B cell (primary cell): ENCODE results near the gene RAB6B. TPM values are rescaled to one million over a fixed set of nuclear protein-coding genes. Genes with fewer than 3 reads are reported as not detected.

ENCODE experiments used
- ATAC-seq: fragments of 200-7000 bp; cut with Tn5 transposase; one replicate; pipeline ENCODE4 v1.10.0; 2021; ENCODE audit warnings: low read depth, mild to moderate bottlenecking, moderate number of reproducible peaks, moderate library complexity
- CTCF ChIA-PET: fragments of 350-600 bp; sonication (Branson Sonifier 250); formaldehyde crosslinking; loops from one replicate; lab custom pipeline; 2021; ENCODE audit warnings: antibody characterized with exemption, inconsistent platforms; lab: Charles Lee
- POLR2A ChIA-PET: fragments of 350-600 bp; sonication (Branson Sonifier 250); formaldehyde crosslinking; loops from one replicate; lab custom pipeline; 2021; ENCODE audit warnings: antibody characterized with exemption; lab: Charles Lee
- DNase-seq: peaks from one replicate; pipeline ENCODE4 v3.0.0; 2013
- H2AFZ ChIP-seq: 2 replicates; pipeline ENCODE4 v1.6.1; 2012; ENCODE audit warnings: mild to moderate bottlenecking, low read depth, low read length; ENCODE audit not compliant: insufficient read depth, poor library complexity, severe bottlenecking
- H3K27ac ChIP-seq, 2 donors: 1 replicate in 1 of 2; 2 replicates in 1 of 2; pipeline ENCODE4 v1.5.1; 2012 to 2013; ENCODE audit warnings: low read length in 2 of 2, mild to moderate bottlenecking in 2 of 2, moderate library complexity in 1 of 2
- H3K27me3 ChIP-seq, 4 experiments: fragments of 200-600 bp in 1 of 4; sonication (generic) in 1 of 4; replicated peaks in 1 of 4; 1 replicate in 2 of 4; 2 replicates in 2 of 4; pipeline versions ENCODE4 v1.6.1 to v1.7.0; 2013 to 2016; ENCODE audit warnings: low read length in 3 of 4, mild to moderate bottlenecking in 2 of 4, mixed read lengths in 1 of 4, moderate library complexity in 1 of 4; ENCODE audit not compliant: insufficient read depth in 4 of 4, control insufficient read depth in 3 of 4; ENCODE audit errors: control extremely low read depth in 1 of 4
- H3K36me3 ChIP-seq, 2 experiments: replicated peaks in 1 of 2; 1 replicate in 1 of 2; 2 replicates in 1 of 2; pipeline versions ENCODE4 v1.6.1 to v1.7.1; 2013; ENCODE audit warnings: low read length in 1 of 2; ENCODE audit not compliant: insufficient read depth in 2 of 2, control insufficient read depth in 1 of 2; ENCODE audit errors: control extremely low read depth in 1 of 2, extremely low read depth in 1 of 2
- H3K4me1 ChIP-seq, 2 donors: fragments of 200-600 bp in 1 of 2; sonication (generic) in 1 of 2; 1 replicate in 1 of 2; 2 replicates in 1 of 2; pipeline versions ENCODE4 v1.5.1 to v1.6.1; 2013 to 2017; ENCODE audit warnings: low read length in 2 of 2; ENCODE audit not compliant: control insufficient read depth in 2 of 2, insufficient read depth in 2 of 2
- H3K4me2 ChIP-seq: replicated peaks from 2 replicates; pipeline ENCODE3; 2012; ENCODE audit warnings: mild to moderate bottlenecking, low read depth, low read length; ENCODE audit not compliant: poor library complexity, severe bottlenecking
- H3K4me3 ChIP-seq, 5 experiments: fragments of 200-600 bp in 1 of 5; sonication (generic) in 1 of 5; 1 replicate in 3 of 5; 2 replicates in 2 of 5; pipeline versions ENCODE4 v1.5.1 to v1.7.0; 2011 to 2016; ENCODE audit warnings: low read length in 4 of 5, mild to moderate bottlenecking in 4 of 5, low read depth in 2 of 5, control low read depth in 1 of 5, moderate library complexity in 1 of 5; ENCODE audit not compliant: insufficient read depth in 1 of 5; ENCODE audit errors: control extremely low read depth in 1 of 5, extremely low read depth in 1 of 5
- H3K79me2 ChIP-seq: fragments of 200-600 bp; sonication (generic); one replicate; pipeline ENCODE4 v1.6.0; 2016; ENCODE audit warnings: low read length; ENCODE audit not compliant: control insufficient read depth, insufficient read depth
- H3K9ac ChIP-seq: fragments of 200-600 bp; sonication (generic); 2 replicates; pipeline ENCODE4 v1.6.1; 2017; ENCODE audit warnings: mild to moderate bottlenecking, low read length, moderate library complexity
- H3K9me3 ChIP-seq, 3 donors: one replicate each; pipeline versions ENCODE4 v1.6.1 to v1.7.1; 2013; ENCODE audit warnings: low read length in 2 of 3; ENCODE audit not compliant: control insufficient read depth in 2 of 3, insufficient read depth in 1 of 3; ENCODE audit errors: control extremely low read depth in 1 of 3
- H4K20me1 ChIP-seq: 2 replicates; pipeline ENCODE4 v1.6.0; 2012; ENCODE audit warnings: mild to moderate bottlenecking, low read length; ENCODE audit not compliant: insufficient read depth, control insufficient read depth, poor library complexity, severe bottlenecking
- H3K27ac Mint-ChIP-seq: one replicate; pipeline ENCODE4 v1.8.0; 2021; ENCODE audit warnings: mixed read lengths
- H3K27me3 Mint-ChIP-seq: one replicate; pipeline ENCODE4 v1.8.0; 2021; ENCODE audit warnings: mixed read lengths
- H3K4me1 Mint-ChIP-seq: one replicate; pipeline ENCODE4 v1.8.0; 2021; ENCODE audit warnings: mixed read lengths
- H3K4me3 Mint-ChIP-seq: one replicate; pipeline ENCODE4 v1.8.0; 2021; ENCODE audit warnings: mixed read lengths
- H3K9me3 Mint-ChIP-seq: one replicate; pipeline ENCODE4 v1.8.0; 2022; ENCODE audit warnings: mixed read lengths; ENCODE audit not compliant: insufficient read depth
- CTCF ChIP-seq: fragments of 200-600 bp; IDR thresholded peaks from one replicate; pipeline ENCODE4 v1.8.0; 2022; ENCODE audit warnings: antibody characterized with exemption, mild to moderate bottlenecking
- EZH2 ChIP-seq: IDR thresholded peaks from 2 replicates; pipeline ENCODE4 v1.6.1; 2012; ENCODE audit warnings: borderline replicate concordance, low read depth, mild to moderate bottlenecking, moderate library complexity, low read length; ENCODE audit not compliant: insufficient read depth, poor library complexity, severe bottlenecking
- WGBS: methylation state at CpG from one replicate; pipeline ENCODE4 v1.1.5; 2013; ENCODE audit warnings: missing lambda C conversion rate; ENCODE audit not compliant: insufficient coverage; 5-methylcytosine and 5-hydroxymethylcytosine counted together
- intact Hi-C: fragments of 100-400 bp; cut with micrococcal nuclease; formaldehyde crosslinking; loops from one replicate; pipeline ENCODE4 v1.10.0; 2022
- polyA plus RNA-seq: library from polyadenylated mRNA; depleted of rRNA; stranded (reverse); fragments of >200 nt; gene quantifications from 2 replicates; pipeline ENCODE4 v1.2.3, GENCODE V29; 2012
- total RNA-seq, 2 donors: library from RNA; stranded (reverse); fragments of 120-200 nt in 1 of 2; gene quantifications; 1 replicate in 1 of 2; 2 replicates in 1 of 2; pipeline versions ENCODE4 v1.2.3 to v1.2.4, GENCODE V29; 2013 to 2022

RAB6B gene
- total and polyA plus RNA-seq, 2 donors (not counting 1 experiment from before 2014, with no cell fraction given): not detected

GRCh38 chr3:133927540-133928066 is 31.9 kb upstream of the RAB6B start:
- peaks cover 21% of the 10 kb centered on the region for H3K27me3 Mint-ChIP-seq
- H3K4me1 Mint-ChIP-seq: peaks cover 13% of the 10 kb centered on the region
- POLR2A ChIA-PET: no interaction called here
- Histone ChIP-seq H3K79me2 (no peaks in the 10 kb centered on the region), H3K4me3 (peak overlapping the region in 4 of 5 experiments; percentile 40 to 66 (median 56)), H4K20me1 (no peaks in the 10 kb centered on the region), H3K9me3 (peaks cover 0 to 4% (median 0%) of the 10 kb centered on the region in 3 donors), H3K4me2 (peak overlapping the region; percentile 87), H3K27me3 (peaks cover 0 to 26% (median 5%) of the 10 kb centered on the region in 4 experiments), H3K36me3 (no peaks in the 10 kb centered on the region), H2AFZ (peak overlapping the region; percentile 72), H3K4me1 (peaks cover 12 to 14% of the 10 kb centered on the region in 2 donors), H3K9ac (peak overlapping the region; percentile 63), H3K27ac (no peak overlapping the region)
- TF ChIP-seq CTCF (peak; percentile 81), EZH2 (no peak)
- intact Hi-C loops: loop anchor here (1.0 to 2.0 kb wide), 3 partner anchors 108 to 1201 kb away; no protein-coding TSS in a partner anchor
- ATAC-seq (peak; percentile 98), DNase-seq (peak; percentile 87)
- H3K9me3 Mint-ChIP-seq: no peaks in the 10 kb centered on the region
- peak overlapping the region; percentile 79 for H3K4me3 Mint-ChIP-seq
- CTCF ChIA-PET: interaction anchor here (0.7 to 2.3 kb wide), 5 partner anchors 107 to 1201 kb away, joined by 3 to 14 read pairs (median 4); no protein-coding TSS in a partner anchor
- WGBS: under 1% methylated on average over 51 of the region's 51 CpGs
- H3K27ac Mint-ChIP-seq: no peak overlapping the region
